Measurements from ENCODE around the gene ZNF679.

DNA sequence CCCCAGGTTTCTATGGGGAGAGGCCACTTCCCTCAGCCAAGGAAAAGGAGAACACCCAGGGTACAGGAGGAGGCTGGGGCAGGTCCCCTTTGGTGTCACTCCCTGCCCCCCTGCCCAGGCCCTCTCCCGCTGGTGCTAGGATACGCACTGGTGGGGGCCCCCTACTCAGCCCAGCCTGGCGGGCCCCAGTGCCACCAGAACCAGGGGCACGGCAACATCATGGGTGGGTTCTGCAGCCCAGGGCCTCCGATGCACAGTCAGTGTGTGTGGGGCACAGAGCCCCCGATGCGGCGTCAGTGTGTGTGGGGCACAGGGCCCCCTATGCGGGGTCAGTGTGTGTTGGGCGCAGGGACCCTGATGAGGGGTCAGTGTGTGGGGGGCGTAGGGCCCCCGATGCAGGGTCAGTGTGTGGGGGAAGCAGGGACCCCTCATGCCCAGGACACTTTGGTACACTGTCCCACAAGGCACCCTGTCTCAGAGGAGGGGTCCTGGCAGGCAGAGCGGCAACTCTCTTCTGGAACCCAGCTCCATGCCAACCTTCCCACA lies 44.4 kb upstream of the ZNF679 start:
- TF ChIP-seq, protein P1, sequence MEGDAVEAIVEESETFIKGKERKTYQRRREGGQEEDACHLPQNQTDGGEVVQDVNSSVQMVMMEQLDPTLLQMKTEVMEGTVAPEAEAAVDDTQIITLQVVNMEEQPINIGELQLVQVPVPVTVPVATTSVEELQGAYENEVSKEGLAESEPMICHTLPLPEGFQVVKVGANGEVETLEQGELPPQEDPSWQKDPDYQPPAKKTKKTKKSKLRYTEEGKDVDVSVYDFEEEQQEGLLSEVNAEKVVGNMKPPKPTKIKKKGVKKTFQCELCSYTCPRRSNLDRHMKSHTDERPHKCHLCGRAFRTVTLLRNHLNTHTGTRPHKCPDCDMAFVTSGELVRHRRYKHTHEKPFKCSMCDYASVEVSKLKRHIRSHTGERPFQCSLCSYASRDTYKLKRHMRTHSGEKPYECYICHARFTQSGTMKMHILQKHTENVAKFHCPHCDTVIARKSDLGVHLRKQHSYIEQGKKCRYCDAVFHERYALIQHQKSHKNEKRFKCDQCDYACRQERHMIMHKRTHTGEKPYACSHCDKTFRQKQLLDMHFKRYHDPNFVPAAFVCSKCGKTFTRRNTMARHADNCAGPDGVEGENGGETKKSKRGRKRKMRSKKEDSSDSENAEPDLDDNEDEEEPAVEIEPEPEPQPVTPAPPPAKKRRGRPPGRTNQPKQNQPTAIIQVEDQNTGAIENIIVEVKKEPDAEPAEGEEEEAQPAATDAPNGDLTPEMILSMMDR (IDR thresholded peaks at IDR 0.05; ENCODE audit: insufficient read depth, low read length, poor library complexity, severe bottlenecking): no peak
- TF ChIP-seq EZH2phosphoT487 (conservative IDR thresholded peaks at IDR 0.05; ENCODE audit: low read length): no peak
